ENCODE data around the gene RAD51D. TPM values are rescaled to one million over a fixed set of nuclear protein-coding genes. Genes with fewer than 3 reads are reported as not detected.

The RAD51D gene
- total RNA-seq (2022; extraction: Qiagen RNA extraction; ENCODE audit: low read depth) = 26.4 to 33.1 TPM (median 29.1 TPM) in 5 replicates

DNA sequence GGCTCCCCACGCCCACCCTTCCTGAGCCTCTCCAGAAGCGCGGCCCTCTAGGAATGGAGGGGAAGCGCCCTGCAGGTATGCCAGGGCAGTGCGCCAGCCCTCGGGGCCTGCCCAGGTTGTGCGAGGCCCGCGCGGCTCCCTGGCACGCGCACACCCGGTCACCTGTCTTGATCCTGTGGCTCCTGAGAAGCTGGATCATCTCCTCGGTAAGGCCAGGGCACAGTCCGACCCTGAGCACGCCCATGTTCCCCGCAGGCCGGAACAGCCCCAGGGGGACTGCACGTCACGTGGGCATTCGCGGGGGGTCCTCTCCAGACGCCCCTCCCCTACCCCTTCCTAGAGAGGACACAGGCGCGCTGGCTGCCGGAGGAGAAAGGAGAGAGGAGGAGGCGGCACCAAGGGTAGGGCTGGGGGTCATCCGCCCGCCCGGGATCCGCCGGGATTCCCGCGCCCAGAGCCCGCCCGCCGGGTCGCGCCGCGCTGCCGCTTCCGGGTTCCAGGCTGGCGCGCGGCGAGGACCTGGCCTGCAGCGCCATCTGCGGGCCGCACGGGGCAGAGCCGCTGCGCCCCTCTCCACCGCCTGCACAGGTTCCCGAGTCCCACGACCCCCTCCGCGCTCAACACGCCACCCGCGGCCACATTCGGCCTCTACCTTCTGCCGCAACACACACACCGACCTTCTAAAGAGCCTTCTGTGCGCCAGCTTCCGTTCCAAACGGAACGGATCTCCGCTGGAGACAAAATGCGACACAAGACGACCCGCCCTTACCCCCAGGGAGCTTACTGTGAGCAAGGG, at the start of gene RAD51D:
Gene RAD51D, minus strand, starts transcription at position 491 of the 796 bp plus-strand sequence. Its CDS starts 247 bp downstream, at position 244.

DNA sequence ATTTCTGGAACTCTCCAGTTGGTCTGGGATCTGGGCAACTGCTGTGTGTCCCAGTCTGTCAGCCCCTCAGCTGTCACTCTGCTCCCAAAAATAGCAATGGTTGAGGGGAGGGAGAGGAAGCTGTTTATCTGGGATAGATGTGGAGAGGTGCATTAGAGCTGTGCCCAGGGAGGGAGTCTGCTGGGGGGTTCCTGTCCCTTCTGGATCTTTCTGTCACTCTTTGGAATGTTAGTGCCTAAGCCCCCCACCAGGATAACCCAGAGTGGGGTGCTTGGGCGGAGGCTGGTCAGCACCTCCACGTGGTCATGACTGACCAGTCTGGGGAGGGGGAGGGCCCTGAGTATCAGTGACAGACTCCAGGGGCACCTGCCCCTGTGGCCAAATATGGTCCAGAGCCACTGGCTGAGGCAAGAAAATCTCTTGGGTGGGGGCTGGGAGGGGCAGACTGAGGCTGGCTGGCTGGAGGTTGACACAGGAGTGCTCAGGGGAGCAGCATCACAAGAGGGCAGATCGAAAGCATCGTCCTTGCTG, 27.8 kb upstream of the RAD51D start, which contains the start of gene UNC45B:
Gene UNC45B, plus strand, starts transcription at position 443 of the 531 bp plus-strand sequence. CDS start 447 bp downstream, outside the sequence.

DNA sequence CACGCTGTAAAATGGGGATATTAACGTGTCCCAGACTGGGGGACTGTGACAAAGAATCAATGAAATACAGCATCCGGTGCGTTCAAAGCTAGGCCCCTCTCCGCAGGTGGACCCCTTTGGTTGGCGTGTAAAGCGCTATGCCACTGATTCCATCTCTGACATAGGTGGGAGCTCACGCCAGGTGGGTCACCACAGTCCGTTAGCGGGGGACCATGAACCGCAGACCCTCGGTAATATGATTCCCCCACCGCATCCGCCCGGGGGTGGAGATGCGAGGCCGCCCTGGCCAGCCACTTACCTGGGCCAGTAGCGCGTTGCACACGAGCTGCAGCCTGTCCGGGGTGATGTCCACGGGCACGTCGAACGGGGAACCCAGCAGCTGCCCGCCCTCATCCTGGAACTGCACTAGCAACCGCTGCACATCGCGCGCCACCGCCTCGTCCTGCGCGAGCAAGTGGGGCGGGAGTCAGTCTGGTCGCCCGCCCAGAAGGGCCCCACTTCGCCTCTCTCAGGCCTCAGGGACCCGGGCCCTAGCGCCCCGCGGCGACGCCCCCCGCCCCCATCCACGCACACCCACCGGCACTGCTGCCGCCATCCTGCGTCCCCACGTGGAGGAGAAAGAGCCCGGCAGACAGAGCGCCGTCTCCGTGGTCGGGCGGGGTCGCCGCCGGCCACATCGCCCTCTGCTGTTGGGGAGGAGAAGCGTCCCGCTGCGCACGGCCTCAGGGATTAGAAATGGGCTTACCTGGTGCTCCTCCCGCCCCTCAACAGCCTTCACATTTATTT, 22.2 kb upstream of the RAD51D start, which contains the start of gene NLE1:
Gene NLE1, minus strand, starts transcription at position 623 of the 786 bp plus-strand sequence. Its CDS starts 28 bp downstream, at position 595.

DNA sequence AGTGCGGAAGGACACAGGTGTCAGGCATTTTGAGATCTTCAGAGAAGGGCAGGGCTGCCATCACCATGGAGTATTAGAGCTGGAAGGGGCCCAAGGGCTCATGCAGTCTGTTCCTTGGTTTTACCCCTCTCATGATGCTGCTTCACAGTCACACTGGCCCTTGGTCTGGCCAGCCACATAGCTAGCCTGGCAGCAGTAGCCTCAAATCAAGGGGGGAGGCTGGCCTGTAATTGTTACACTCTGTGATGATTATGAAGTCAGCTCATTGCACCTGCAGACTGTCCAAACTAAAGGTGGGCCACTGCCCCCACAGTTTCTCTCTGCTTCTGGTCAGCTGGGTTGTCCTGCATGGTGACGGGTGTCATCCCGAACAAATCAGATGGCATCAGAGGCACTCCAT, 1.7 kb upstream of the RAD51D start, which contains the start of gene FNDC8:
Gene FNDC8, plus strand, starts transcription at position 301 of the 400 bp plus-strand sequence. Its CDS starts 79 bp downstream, at position 380.

DNA sequence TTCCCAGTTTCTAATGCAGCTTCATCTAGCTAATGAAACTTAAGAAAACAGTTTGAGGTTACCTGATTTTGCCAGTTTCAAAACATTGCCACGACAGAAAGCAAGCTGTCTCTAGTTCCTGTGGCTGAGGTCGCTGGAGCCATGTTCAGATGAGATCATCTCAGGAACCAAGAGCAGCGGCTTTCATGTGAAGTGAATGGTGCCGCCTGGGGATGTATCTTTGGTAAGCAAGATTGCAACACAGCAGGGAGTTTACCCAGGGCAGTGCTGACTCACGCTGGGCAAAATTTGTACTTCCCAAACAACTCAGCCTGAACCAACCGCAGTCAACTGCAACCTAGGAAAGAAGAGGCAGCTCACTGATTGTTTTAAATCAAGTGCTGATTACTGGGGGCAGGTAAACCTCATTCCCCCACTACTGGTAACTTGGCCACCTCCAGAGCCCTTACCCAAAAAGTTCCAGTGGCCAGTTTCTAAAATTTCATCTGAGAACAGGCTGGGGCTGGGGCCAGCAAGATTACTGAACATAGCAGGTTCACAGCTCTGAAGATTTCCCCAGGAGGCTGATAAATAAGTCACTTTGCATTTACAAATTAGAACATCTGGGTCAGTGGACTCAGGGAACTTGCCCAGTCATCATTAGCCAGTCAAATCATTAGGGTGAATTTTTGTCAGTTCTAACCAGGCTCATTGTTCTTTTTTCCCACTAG, 56.0 kb downstream of the RAD51D start, which contains the start of gene RFFL:
Gene RFFL, minus strand, starts transcription at position 194 of the 710 bp plus-strand sequence. CDS start 37,154 bp downstream, outside the sequence.

Other genes with a start within 250 kb of the RAD51D start
- 0.80 to 1.9 TPM (median 1.8 TPM) in 5 replicates for gene CCT6B, start 158.4 kb downstream of the RAD51D start, total RNA-seq (2022; extraction: Qiagen RNA extraction; ENCODE audit: low read depth)
- gene ZNF830, start 158.3 kb downstream of the RAD51D start, total RNA-seq (2022; extraction: Qiagen RNA extraction; ENCODE audit: low read depth) = 12.9 to 15.1 TPM (median 14.4 TPM) in 5 replicates
- 14.7 to 20.3 TPM (median 17.6 TPM) in 5 replicates for gene LIG3, start 139.3 kb downstream of the RAD51D start, total RNA-seq (2022; extraction: Qiagen RNA extraction; ENCODE audit: low read depth)
- 48.7 to 61.1 TPM (median 59.8 TPM) in 5 replicates for gene RFFL, start 56.2 kb downstream of the RAD51D start, total RNA-seq (2022; extraction: Qiagen RNA extraction; ENCODE audit: low read depth)
- not detected in 5 replicates for gene FNDC8, start 1.8 kb upstream of the RAD51D start, total RNA-seq (2022; extraction: Qiagen RNA extraction; ENCODE audit: low read depth)
- gene NLE1, start 22.4 kb upstream of the RAD51D start, total RNA-seq (2022; extraction: Qiagen RNA extraction; ENCODE audit: low read depth) = 32.9 to 40.0 TPM (median 34.6 TPM) in 5 replicates
- gene UNC45B, start 28.0 kb upstream of the RAD51D start, total RNA-seq (2022; extraction: Qiagen RNA extraction; ENCODE audit: low read depth) = not detected in 5 replicates
- gene SLC35G3, start 74.5 kb upstream of the RAD51D start, total RNA-seq (2022; extraction: Qiagen RNA extraction; ENCODE audit: low read depth) = not detected in 5 replicates
- 3.5 to 4.5 TPM (median 4.0 TPM) in 5 replicates for gene SLFN5, start 123.2 kb upstream of the RAD51D start, total RNA-seq (2022; extraction: Qiagen RNA extraction; ENCODE audit: low read depth)